K562 (cell line): Measurements from ENCODE around the gene DNAH17.

Source experiments
- ATF3 ChIP-seq, 2 experiments: fragments of 450-650 bp in 1 of 2; sonication (generic) in 1 of 2; formaldehyde crosslinking in 1 of 2; IDR thresholded peaks in 1 of 2; conservative IDR thresholded peaks in 1 of 2; 2 replicates each; pipeline versions ENCODE4 v1.6.1 to v1.8.1; 2016 to 2023; ENCODE audit warnings: mild to moderate bottlenecking in 2 of 2, moderate library complexity in 2 of 2, inconsistent platforms in 1 of 2, missing genetic modification reagents in 1 of 2
- BCL6 ChIP-seq: fragments of 250-450 bp; sonication (Bioruptor Pico); IDR thresholded peaks from 2 replicates; pipeline ENCODE4 v1.4.0; 2020
- CHCHD3 ChIP-seq: fragments of 250-450 bp; sonication (Bioruptor Pico); IDR thresholded peaks from 2 replicates; pipeline ENCODE4 v2.1.2; 2022; ENCODE audit warnings: mild to moderate bottlenecking
- CHD1 ChIP-seq: fragments of 200-600 bp; sonication (generic); IDR thresholded peaks from one replicate; pipeline ENCODE4 v1.6.1; 2012; ENCODE audit warnings: mild to moderate bottlenecking, moderate library complexity, low read length, inconsistent platforms
- DMBX1 ChIP-seq: fragments of 250-450 bp; sonication (Bioruptor Pico); IDR thresholded peaks from 2 replicates; pipeline ENCODE4 v1.8.0; 2022; ENCODE audit warnings: inconsistent platforms, mild to moderate bottlenecking, moderate library complexity, borderline replicate concordance
- HNRNPLL ChIP-seq: fragments of 200-400 bp; formaldehyde crosslinking; IDR thresholded peaks from 2 replicates; pipeline ENCODE4 v1.6.1; 2017; ENCODE audit warnings: low read length, low read depth, mild to moderate bottlenecking; ENCODE audit not compliant: poor library complexity, severe bottlenecking
- MXI1 ChIP-seq: IDR thresholded peaks from 2 replicates; pipeline ENCODE4 v1.6.1; 2011; ENCODE audit warnings: low read depth, mild to moderate bottlenecking, improper control_type of control experiment, low read length
- NCOA2 ChIP-seq, 2 experiments: fragments of 450-650 bp; IDR thresholded peaks; 2 replicates each; pipeline ENCODE4 v1.6.1; 2018; ENCODE audit warnings: mild to moderate bottlenecking in 2 of 2, moderate library complexity in 1 of 2; ENCODE audit not compliant: partially characterized antibody in 2 of 2
- NFYB ChIP-seq: IDR thresholded peaks from 2 replicates; pipeline ENCODE4 v1.6.1; 2011; ENCODE audit warnings: mild to moderate bottlenecking, moderate library complexity; ENCODE audit not compliant: insufficient read length; ENCODE audit errors: extremely low read depth
- SMC3 ChIP-seq: conservative IDR thresholded peaks from 2 replicates; pipeline ENCODE4 v1.6.1; 2011; ENCODE audit warnings: low read depth, low read length, improper control_type of control experiment; ENCODE audit not compliant: insufficient read depth
- SREBF2 ChIP-seq: sonication (generic); formaldehyde crosslinking; IDR thresholded peaks from 2 replicates; pipeline ENCODE4 v1.4.0; 2020; ENCODE audit warnings: mild to moderate bottlenecking, missing genetic modification reagents
- USF2 ChIP-seq: sonication (generic); formaldehyde crosslinking; IDR thresholded peaks from 2 replicates; pipeline ENCODE4 v1.5.0; 2020; ENCODE audit warnings: missing genetic modification reagents
- ZNF232 ChIP-seq: sonication (generic); formaldehyde crosslinking; IDR thresholded peaks from 2 replicates; pipeline ENCODE4 v1.8.0; 2022; ENCODE audit warnings: mild to moderate bottlenecking, missing genetic modification reagents
- ZNF239 ChIP-seq: fragments of 250-450 bp; sonication (Bioruptor Pico); IDR thresholded peaks from 2 replicates; pipeline ENCODE4 v1.4.0; 2020; ENCODE audit warnings: mild to moderate bottlenecking

DNA sequence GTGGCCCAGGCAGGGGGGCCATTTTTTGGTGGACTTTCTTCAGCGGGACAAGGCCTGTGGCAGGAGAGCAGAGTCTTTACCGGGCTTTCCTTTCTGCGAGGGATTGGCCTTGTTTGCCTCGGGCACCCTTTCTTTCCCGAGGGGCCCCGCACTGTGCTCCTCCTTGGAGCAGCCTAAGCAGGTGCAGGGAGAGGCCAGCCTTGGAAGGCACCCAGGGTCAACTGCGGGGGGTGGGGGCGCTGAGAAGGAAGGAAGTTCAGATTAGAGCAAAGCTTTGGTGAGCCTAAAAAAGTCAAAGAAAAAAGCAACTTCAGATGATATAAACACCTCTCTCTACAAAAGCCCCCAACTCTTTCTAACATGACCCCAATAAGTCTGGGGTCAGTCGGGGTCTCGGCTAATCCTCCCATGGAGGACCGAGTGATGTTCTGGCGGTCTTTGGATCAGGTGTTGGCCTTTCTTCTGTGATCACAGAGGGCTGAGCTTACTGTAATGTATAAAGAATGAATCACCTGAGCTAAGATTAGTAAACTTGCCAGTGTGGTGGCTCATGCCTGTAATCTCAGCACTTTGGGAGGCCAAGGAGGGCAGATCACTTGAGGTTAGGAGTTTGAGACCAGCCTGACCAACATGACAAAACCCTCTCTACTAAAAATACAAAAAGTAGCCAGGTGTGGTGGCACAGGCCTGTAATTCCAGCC lies 135.8 kb downstream of the DNAH17 start:
- TF ChIP-seq USF2 (CRISPR knock-in tag) (no peak), NFYB (no peak), BCL6 (no peak), HNRNPLL (no peak), DMBX1 (CRISPR knock-in tag) (no peak), SREBF2 (CRISPR knock-in tag) (no peak), ZNF232 (no peak), CHCHD3 (CRISPR knock-in tag) (no peak), SMC3 (no peak), NCOA2 (IDR thresholded peaks at IDR 0.05; ENCODE audit: partially characterized antibody in 2 of 2) (no peak), ATF3 (IDR thresholded peaks at IDR 0.05) (no peak), ATF3 (CRISPR knock-in tag; conservative IDR thresholded peaks at IDR 0.05) (no peak), CHD1 (no peak), ZNF239 (CRISPR knock-in tag) (no peak), MXI1 (no peak)
